Astrocyte of the cerebellum (primary cell): ENCODE results near the gene RNF26.
A peak's percentile ranks its signal among the peaks of the same experiment; 100 is the strongest.
"Not testable (repeated sequence)": the region's sequence is repeated elsewhere in the genome, so short reads cannot be mapped to it uniquely, and the experiment has no call there.

Experiments
- DNase-seq: peaks from one replicate; pipeline ENCODE4 v3.0.0-alpha.2; 2011; ENCODE audit warnings: low read depth
- H3K4me3 ChIP-seq: 2 replicates; pipeline ENCODE4 v1.5.1; 2011; ENCODE audit warnings: mild to moderate bottlenecking, low read depth, low read length, moderate library complexity
- in situ Hi-C: cut with HindIII; loops from 2 replicates; pipeline ENCODE4 v1.10.0; 2017; ENCODE audit warnings: low sequenced_read_pairs
- TF ChIP-seq, protein P1 (sequence below): IDR thresholded peaks from 2 replicates; pipeline ENCODE4 v1.5.1; 2012; ENCODE audit warnings: low read length, low read depth, moderate library complexity, mild to moderate bottlenecking; ENCODE audit errors: missing control alignments

The RNF26 gene

DNA sequence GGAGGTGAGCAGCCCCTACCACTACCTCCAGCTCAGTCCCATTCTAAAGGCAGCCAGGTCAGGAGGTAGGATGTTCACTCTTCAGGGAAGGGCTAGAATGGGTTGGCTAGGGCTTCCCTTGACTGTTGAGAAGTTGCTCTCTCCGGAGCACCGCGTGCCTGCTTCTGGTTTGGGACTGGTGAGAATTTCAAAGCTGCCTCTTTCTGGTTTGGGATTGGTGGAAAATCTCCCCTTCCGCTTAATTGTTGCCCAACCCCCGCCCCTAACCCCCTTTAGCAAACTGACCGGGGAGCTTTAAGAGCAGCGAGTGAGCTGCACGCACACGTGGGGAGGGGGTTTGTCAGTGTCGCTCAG, 46.5 kb downstream of the RNF26 start:
- in situ Hi-C loops, result no loop called here
- H3K4me3 ChIP-seq, result peak overlapping the region; percentile 52
- TF ChIP-seq, protein P1, sequence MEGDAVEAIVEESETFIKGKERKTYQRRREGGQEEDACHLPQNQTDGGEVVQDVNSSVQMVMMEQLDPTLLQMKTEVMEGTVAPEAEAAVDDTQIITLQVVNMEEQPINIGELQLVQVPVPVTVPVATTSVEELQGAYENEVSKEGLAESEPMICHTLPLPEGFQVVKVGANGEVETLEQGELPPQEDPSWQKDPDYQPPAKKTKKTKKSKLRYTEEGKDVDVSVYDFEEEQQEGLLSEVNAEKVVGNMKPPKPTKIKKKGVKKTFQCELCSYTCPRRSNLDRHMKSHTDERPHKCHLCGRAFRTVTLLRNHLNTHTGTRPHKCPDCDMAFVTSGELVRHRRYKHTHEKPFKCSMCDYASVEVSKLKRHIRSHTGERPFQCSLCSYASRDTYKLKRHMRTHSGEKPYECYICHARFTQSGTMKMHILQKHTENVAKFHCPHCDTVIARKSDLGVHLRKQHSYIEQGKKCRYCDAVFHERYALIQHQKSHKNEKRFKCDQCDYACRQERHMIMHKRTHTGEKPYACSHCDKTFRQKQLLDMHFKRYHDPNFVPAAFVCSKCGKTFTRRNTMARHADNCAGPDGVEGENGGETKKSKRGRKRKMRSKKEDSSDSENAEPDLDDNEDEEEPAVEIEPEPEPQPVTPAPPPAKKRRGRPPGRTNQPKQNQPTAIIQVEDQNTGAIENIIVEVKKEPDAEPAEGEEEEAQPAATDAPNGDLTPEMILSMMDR, result no peak
- DNase-seq, result no peak

DNA sequence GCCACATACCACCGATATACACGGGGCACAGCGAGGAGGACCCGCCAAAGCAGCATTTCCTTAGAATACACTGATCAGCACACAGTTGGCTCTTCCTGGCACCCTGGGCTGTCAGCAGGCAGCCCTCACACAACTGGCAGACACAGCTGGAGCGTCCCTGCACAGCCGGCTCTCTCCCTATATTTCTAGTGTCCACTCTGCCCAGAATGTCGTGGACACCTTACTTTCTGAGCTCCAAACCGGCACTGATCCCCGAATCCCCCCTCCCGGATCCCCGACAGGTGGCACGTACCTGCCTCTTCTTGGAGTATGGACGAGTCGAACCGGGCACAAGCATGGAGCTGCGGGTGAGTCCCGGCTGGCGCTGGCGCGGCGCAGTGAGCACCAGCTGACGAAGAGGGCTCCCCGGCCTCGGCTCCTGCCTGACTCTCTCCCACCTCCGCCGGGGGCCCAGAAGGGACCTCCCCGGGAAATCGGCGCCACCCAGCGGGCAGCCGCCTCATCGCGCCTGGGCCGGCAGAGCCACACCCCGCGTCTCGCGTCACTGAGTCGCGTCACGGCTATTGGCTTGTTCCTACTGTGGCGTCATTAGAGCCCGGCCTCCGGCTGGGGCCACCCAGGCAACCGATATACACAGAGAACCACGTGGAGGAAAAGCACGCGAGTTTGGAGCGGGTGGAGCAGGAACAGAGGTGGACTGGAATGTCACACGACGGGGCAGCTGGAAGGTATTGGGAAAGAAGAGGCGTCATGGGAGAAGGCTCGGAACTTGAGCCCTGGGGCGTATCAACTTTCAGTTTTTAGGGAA, 47.1 kb downstream of the RNF26 start, which contains the start of gene USP2:
USP2 (minus strand) TSS at position 510 of the 808 bp plus-strand sequence. CDS start 8,210 bp downstream, outside the sequence.
- TF ChIP-seq, protein P1, result peak; percentile 84
- DNase-seq, result peak; percentile 89
- H3K4me3 ChIP-seq, result peak within 1 kb of the TSS; percentile 52
- in situ Hi-C loops, result no loop called here

DNA sequence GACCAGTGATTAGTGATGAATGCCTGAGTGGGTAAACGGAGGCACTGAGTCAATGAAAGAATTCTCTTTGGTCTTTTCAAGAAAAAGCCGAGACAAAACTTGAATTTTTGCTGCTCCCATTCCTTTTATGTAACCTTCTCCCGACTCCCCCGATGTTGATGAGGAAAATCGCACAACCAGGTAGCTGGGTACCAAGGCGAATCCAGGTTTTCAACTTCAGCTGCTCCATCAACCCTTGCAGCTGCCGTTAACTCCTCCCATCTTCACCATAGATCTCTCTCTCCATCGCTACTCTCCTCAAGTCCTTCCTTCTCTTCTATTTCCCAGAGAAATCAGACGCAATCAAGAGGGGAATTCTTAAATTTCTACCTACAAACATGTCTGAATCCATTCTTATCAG, 47.8 kb downstream of the RNF26 start:
- TF ChIP-seq, protein P1, result no peak
- H3K4me3 ChIP-seq, result peak overlapping the region; percentile 52
- no peak for DNase-seq
- in situ Hi-C loops, result no loop called here

DNA sequence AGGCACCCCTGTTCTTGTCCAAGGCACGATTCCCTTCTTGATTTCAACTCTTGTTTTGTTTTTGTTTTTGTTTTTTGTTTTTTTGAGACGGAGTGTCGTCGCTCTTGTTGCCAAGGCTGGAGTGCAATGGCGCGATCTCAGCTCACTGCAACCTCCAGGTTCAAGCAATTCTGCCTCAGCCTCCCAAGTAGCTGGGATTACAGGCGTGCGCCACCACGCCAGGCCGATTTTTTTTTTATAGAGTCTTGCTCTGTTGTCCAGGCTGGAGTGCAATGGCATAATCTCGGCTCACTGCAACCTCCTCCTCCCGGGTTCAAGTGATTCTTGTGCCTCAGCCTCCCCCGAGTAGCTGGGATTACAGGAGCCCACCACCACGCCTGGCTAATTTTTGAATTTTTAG, 48.2 kb downstream of the RNF26 start:
- DNase-seq, in situ Hi-C loops, H3K4me3 ChIP-seq: not testable (repeated sequence)

DNA sequence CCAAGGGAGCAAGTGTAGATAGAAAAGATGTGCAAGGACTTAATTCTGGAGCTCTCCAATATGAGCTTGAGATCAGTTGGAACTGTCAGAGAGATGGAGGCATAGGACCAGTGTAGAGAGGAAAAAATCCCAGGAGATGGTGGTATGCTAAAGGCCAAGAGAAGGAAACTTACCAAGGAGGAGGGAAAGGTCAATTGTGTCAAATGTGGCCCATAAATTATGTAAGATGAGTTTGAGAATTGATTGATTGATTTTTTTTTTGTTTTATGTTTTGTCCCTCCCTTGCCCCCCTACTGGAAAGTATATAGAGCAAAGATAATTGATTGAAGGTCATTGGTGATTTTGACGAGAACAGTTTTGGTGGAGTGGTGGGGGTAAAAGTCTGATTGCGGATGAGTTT, 50.0 kb downstream of the RNF26 start:
- H3K4me3 ChIP-seq, result no peak overlapping the region
- no peak for DNase-seq
- TF ChIP-seq, protein P1, result no peak
- in situ Hi-C loops, result no loop called here
